GM19438 (cell line): ENCODE data around the gene CCNI.

ENCODE experiments used
- ATAC-seq: cut with Tn5 transposase; IDR thresholded peaks from one replicate; pipeline ENCODE4 v1.9.1; 2021; ENCODE audit warnings: low read depth; ENCODE audit not compliant: unreplicated experiment

The CCNI gene

DNA sequence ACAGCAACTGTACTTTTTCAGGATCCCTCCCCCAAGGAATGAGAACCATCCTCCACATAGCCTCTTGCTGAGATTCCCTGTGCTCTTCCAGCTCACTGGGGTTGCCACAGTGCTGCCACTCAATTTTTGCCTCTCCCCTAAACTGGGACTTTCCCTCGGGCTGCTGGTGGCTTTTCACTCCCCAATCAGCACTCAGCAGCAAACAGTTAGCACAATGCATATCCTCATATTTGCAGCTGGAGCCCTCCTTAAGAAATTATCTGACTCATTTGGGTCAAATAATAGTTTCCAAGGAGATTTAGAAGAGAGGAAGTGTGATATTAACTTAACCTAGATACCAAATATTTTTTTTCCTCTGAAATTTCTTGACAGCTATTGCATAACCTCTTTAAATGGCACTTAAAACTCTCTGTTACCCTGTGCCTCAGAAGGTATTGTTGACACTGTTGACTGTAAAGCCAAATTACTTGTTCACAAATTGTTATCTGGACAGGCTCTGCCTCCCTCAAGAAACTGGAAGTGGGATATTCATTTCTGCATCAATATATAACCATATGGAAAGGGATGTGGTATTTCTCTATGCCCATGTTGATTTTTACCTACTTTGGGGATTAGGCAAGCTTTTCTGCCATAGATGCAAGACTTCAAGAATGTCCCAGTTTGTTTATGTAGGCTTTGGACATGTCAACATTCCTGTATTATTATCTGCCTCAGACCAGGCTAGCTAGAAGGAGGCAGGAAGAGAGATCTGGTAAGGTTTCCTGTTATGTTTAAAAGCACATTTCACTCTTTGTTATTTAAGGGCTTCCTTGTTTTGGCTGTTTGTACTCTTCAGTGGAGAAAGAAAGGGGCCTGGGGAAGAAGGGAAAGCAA, 68.2 kb downstream of the CCNI start:
- peak; percentile 58 for ATAC-seq

DNA sequence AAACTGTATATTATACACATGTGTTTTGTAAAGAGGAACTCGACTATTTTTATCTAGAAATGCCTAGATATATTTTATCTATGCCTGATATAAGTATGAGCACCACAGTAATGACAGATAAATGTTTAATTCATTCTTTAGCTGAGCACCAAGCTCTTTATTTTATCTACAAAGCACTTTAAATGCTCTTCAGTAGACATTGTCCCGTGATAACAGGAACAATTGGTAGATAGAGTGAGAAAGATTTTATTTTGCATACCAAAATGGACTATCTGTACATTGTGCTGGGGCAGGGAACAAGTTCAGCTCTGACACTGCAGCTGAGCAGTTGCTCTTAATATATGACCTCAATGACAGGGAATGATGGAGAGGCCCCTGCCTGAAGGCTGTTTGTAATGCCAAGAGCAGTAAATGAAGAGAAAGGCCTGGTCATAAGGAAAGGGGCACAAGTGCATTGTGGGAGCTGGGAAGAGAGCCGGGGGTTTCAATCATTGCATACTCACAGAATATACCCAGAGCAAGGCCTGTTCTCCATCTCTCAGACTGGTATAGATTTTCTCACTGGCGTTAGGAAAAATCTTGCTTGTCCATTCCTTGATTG, 68.9 kb downstream of the CCNI start:
- ATAC-seq: no peak

- ATAC-seq: no peak
Measured at GRCh38 chr4:77003400-77003799, 72.4 kb downstream of the CCNI start.

DNA sequence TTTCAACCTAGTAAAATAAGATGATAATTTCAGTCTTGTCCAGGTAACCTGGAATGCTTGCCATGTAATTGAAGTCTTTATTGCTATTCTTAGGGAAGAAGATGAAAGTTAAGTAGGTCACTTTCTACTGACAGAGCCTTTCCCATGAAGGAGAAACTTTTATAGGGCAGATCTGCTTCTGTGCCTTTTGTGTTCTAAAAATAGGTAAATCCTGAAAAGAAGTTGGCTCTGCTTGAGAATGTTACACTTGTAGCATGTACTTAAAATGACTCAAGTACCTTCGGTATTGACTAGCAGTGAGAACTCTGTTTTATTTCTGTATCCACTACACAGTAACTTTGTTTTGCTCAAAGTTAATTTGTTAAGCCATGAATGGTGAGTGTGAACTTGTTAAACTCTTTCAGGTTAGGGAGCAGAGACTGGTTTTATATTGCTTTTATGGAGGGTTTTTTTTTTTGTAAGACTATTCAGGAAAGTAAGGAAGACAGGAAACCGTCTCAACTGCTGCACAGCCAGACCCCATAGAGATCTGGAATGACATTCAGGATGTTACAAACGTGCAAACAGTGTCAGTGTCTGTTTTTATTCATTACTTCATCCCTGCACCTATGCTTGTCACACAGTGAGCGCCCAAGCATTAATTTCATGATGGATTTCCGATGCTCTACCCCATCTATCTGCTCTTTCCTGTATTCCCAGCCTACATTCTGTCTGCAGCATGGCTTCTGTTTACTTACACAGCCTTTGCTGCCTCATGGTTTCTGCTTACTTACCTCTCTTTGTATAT, 73.3 kb downstream of the CCNI start:
- no peak for ATAC-seq

- no peak for ATAC-seq
Measured at GRCh38 chr4:77001907-77002306, 73.9 kb downstream of the CCNI start.

DNA sequence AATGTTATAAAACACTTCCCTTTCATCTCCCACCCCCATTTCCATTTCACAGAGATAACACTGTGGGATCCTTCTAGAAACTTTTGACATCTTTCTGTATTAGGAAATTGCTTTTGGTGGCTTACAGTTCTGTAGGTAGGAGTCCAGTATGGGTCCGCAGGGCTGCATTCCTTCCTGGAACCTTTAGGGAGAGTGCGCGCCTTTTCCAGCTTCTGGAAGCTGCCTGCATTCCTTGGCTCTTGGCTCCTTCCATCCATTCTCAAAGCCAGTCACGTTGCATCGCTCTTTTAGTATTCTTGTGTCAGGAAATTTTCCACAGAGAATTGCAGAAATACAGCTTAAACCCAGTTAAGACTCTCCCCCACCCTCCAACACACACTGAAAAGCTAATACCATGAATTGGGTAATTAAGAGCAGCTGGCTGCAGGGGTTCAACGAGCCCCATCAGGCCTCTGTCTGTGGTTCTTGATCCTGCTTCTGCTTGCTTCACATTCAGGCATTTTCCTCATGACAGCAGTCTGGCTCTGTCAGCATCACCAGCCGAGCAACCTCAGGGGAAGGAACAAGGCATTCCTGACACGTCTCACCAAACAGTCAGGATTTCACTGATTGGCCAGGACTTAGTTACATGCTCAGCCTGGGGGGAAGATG, 77.4 kb downstream of the CCNI start:
- no peak for ATAC-seq

- ATAC-seq: no peak
Measured at GRCh38 chr4:76997532-76997931, 78.3 kb downstream of the CCNI start.
